GM19043 (cell line): Measurements from ENCODE around the gene PRKAR2A.
A peak's percentile ranks its signal among the peaks of the same experiment; 100 is the strongest.
"Not testable (repeated sequence)": the region's sequence is repeated elsewhere in the genome, so short reads cannot be mapped to it uniquely, and the experiment has no call there.

Experiments
- ATAC-seq: cut with Tn5 transposase; IDR thresholded peaks from one replicate; pipeline ENCODE4 v1.9.1; 2021; ENCODE audit warnings: low read depth; ENCODE audit not compliant: unreplicated experiment

Gene PRKAR2A

GRCh38 chr3:48784426-48785120 is 63.1 kb downstream of the PRKAR2A start:
- ATAC-seq: no peak

DNA sequence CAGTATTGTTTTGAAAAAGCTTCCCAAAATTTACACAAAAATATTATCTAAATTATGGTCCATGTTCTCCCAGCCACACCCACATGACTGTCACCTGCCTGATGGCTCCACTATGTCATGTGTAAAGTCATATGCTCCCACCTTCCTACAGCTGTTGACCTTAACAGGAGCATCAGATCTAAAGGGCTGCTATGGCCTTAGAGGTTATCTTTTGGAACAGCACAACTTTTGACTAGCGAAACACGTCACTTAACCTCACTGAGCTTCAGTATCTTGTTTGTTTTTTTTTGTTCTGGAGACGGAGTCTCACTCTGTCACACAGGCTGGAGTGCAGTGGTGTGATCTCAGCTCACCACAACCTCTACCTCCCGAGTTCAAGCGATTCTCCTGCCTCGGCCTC is 64.4 kb downstream of the PRKAR2A start:
- ATAC-seq: no peak

- no peak for ATAC-seq
These were observed 65.6 kb downstream of the PRKAR2A start for GRCh38 chr3:48782046-48782445.

DNA sequence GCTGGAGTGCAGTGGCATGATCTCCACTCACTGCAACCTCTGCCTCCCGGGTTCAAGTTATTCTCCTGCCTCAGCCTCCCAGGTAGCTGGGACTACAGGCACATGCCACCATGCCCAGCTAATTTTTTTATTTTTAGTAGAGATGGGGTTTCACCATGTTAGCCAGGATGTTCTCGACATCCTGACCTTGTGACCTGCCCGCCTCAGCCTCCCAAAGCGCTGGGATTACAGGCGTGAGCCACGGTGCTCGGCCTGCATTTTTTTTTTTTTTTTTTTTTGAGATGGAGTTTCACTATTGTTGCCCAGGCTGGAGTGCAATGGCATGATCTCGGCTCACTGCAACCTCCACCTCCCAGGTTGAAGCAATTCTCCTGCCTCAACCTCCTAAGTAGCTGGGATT is 69.1 kb downstream of the PRKAR2A start:
- ATAC-seq: not testable (repeated sequence)

DNA sequence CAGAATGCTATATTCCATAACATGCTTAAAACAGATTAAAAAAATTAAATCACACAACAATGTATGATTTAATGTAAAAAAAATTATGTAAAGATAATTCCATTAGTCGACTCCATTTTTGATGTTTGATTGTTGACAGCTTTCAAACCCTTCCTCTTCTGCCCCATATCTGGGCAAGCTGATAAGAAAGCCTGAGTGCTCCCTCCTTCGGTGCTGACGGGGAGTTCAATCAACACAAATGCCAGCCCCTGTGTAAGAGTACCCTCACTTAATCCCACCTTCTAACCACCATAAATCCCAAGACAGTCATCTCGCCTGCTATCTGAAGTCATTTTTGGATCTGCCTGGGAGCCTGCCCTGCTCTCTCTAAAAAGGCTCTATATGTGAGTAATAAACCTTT is 70.8 kb downstream of the PRKAR2A start:
- no peak for ATAC-seq

DNA sequence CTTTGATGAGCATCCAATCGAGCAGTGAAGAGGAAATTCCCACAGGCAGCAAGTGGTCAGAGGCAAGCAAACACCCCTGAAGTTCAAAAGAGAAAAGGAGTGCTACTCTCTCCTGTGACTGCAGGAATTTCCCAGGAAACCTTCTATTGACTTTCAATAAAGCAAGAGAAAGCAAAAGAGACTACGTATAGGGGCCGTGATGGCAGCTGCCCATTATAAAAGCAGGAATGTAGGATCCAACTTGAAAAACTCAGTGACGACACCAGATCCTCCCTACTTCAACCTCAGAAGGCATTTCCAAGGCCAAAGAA is 77.5 kb downstream of the PRKAR2A start:
- ATAC-seq: no peak

GRCh38 chr3:48765376-48765775 is 82.3 kb downstream of the PRKAR2A start:
- ATAC-seq: no peak

DNA sequence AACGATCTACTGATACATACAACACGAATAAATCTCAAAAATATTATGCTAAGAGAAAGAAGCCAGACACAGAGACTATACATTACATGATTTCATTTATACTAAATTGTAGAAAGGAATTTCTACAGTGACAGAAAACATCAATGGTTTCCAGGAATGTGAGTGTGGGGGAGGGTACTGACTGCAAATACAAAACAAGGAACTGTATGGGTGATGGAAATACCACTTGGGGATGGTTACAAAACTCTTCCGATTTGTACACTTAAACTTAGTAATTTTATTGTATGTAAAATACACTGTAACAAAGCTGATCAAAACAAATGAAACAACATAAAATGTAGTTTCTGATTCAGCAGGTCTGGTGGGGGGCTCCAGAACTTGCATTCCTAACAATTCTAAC is 84.9 kb downstream of the PRKAR2A start:
- ATAC-seq: no peak

- ATAC-seq: not testable (repeated sequence)
These were observed 87.6 kb downstream of the PRKAR2A start for GRCh38 chr3:48759991-48760540.

DNA sequence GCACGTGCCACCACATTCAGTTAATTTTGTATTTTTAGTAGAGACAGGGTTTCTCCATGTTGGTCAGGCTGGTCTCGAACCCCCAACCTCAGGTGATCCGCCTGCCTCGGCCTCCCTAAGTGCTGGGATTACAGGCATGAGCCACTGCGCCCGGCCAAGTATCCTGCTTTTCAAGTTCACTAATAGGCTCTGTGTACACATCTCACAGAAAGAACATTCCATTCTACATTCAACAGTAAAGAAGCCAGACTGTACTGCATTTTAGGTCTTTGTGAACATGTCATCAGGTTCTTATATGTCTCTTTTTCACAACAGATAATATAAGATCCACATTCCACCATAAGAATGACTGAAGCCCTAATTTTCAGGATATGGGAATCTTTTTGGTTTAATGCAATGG is 88.1 kb downstream of the PRKAR2A start:
- not testable (repeated sequence) for ATAC-seq

GRCh38 chr3:48759071-48759470 is 88.6 kb downstream of the PRKAR2A start:
- no peak for ATAC-seq

GRCh38 chr3:48756640-48757039 is 91.0 kb downstream of the PRKAR2A start:
- ATAC-seq: no peak

- no peak for ATAC-seq
These were observed 96.8 kb downstream of the PRKAR2A start for GRCh38 chr3:48750856-48751255.

GRCh38 chr3:48748754-48749153 is 98.9 kb downstream of the PRKAR2A start:
- ATAC-seq: no peak

DNA sequence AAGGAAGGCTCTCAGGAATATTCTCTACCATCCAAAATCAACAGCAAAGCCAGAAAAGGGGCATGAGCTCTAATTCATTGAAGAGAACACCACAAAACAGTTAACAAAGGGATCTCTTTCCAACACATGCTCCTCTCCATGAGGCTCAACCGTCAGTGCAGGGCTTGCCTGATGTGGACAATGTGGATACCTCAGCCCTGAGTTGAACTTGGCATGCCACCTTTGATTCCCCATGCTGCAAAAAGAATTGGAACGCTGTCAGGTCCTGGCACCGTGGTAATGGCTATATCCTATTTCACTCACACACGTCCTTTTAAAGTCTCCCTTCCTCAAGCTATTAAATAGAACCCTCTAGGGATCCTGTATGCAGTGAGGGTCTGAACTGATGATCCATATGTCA is 100.0 kb downstream of the PRKAR2A start:
- no peak for ATAC-seq

- no peak for ATAC-seq
These were observed 100.6 kb downstream of the PRKAR2A start for GRCh38 chr3:48747015-48747615.

DNA sequence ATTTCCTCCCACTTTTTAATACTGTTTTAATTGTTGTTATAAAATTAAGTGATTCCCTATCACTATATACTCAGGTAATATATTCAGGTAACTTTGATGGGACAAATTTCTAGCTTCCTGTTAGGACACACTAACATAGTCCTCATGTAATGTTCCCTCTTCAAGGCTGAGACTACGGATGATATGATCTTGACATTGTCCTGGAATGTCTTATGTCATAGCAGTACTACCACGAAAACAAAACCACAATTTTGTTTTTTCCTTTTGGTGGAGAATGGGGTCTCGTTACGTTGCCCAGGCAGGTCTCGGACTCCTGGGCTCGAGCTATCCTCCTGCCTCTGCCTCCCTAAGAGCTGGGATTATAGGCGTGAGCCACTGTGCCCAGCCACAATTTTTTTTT is 103.9 kb downstream of the PRKAR2A start:
- no peak for ATAC-seq

GRCh38 chr3:48741226-48741625 is 106.4 kb downstream of the PRKAR2A start:
- ATAC-seq: not testable (repeated sequence)

DNA sequence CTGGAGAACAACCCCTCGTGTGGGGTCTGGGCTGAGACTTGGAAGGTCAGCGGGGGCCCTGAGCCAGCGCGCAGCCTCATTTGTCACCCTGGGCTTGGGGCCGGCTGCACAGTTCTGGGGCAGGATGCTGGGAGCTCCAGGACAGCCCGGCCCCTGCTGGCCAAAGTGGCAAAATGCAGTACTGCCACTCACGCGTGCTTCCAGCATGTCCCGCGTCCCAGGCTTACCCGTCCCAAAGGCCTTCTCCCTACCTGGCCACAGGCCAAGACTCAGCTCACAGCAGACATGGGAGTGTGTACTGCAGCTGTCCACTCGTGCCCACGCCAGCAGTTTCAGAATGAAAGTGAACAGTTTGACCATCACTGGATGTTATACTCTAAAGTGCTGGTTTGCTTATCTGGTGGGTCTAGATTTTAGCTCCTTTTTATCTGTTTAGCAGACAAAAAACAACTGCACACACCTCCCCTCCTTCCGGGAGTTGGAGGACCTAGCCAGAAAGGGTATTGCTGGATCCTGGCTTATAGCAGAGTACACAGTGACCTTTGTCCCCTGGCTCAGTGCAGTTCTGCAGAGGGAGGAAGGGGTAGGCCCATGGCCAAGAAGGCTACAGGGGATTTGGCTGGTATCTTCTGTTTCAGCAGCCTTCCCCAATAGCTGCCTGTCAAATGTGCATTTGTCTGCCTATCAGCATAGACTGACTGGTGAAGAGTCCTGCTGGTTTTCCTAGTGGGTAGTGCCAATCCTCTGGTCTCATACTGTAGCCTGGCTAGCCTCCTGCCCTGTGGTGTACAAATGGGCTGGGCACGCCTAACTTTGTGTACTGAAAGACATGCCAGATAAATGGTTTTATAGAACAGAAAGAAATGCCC is 107.5 kb downstream of the PRKAR2A start:
- peak; percentile 70 for ATAC-seq

DNA sequence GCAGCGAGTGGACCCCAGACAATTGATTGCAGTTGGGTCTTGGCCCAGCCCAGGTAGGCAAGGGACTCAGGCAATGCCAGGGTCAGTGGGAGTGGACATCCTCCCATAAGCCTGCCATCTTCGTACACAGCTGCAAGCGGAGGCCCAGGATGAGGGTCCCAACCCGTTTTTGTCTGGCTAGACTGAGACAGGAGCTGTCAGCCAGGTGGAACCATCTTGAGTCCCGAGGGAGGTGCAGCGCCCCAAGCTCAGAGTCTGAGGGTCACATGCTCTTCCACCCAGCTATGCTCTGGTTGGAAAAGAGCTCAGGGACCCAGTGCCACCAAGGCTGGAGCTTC is 108.1 kb downstream of the PRKAR2A start:
- ATAC-seq: no peak

DNA sequence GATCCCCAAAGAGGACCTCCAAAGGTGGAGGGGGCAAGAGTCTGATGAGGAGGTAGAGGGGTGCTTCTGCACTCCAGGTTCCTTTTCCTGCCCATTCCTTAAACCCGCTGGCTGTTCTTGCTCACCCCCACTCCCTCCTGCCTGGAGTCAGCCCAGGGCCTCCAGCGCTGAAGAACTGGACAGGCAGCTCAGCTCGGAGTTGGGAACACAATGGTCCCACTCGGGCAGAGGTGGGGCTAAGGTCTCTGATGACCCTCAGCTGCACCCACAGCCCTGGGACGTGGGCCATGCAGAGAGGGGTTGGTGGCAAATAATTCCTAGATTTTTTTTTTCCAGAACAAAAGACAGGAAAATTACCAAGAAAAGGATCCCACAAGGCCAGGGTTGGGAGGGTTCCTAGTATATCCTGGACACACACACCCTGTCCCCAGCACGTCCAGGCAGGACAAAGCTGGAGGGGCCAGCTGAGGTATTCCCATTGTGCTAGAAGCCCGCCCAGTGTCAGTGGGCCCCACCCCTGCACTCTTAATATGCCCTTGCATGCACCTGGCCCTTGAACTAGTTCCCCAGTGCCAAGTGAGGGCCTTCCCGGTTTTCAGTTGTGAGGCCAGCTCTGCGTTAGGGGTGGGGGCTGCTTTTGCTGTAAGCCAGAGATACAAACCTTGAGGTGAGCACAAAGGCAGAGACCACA is 108.6 kb downstream of the PRKAR2A start:
- no peak for ATAC-seq
